Choroid plexus epithelial cell (primary cell): Measurements from ENCODE around the gene ITGA8.
A peak's percentile ranks its signal among the peaks of the same experiment; 100 is the strongest.

Source experiments
- DNase-seq: peaks from one replicate; pipeline ENCODE4 v3.0.0-alpha.2; 2010; ENCODE audit warnings: low read depth
- H3K4me3 ChIP-seq: 2 replicates; pipeline ENCODE4 v1.5.1; 2011; ENCODE audit warnings: low read depth, mild to moderate bottlenecking, control low read depth, low read length, moderate library complexity
- TF ChIP-seq, protein P1 (sequence below): conservative IDR thresholded peaks from 2 replicates; pipeline ENCODE4 v1.5.1; 2011; ENCODE audit warnings: low read depth, mild to moderate bottlenecking, control low read depth, inconsistent platforms, low read length, moderate library complexity

ITGA8 gene

DNA sequence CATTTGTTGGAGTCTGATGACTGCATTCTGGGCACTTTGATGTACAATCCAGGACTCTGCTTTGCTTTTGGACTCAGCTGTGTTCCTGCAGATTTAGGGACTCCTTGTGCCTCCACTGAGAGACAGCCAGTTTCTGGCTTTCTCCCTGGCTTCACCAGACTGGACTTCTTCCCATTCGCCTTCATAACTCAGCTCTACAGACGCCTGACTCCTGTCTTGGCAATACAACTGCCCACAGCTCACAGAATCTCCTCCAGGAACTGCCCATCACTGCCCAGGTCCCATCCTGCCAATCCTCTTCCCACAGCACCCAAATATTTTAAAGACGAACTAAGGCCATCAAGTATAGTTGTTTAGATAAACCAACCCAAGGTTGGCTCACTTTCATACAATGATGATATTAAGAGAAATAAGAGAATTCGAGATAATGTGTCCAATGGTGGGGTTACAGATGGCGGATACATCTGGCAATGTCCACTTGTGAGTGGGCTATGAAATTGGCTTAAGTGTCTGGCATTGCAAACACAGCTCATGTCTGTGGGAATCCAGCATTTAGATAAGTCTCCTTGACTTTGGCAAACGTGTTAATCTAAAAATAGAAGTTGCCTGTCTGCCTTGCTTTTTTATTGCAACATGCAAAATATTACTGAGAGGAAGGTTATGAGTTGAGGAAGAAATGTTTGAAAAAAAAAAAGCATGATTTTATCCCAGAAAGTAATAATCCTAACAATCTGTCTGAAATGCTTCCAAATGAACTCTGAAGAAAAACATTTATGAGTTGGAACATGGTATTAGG lies 95.1 kb downstream of the ITGA8 start:
- H3K4me3 ChIP-seq = no peak overlapping the region
- TF ChIP-seq, protein P1, sequence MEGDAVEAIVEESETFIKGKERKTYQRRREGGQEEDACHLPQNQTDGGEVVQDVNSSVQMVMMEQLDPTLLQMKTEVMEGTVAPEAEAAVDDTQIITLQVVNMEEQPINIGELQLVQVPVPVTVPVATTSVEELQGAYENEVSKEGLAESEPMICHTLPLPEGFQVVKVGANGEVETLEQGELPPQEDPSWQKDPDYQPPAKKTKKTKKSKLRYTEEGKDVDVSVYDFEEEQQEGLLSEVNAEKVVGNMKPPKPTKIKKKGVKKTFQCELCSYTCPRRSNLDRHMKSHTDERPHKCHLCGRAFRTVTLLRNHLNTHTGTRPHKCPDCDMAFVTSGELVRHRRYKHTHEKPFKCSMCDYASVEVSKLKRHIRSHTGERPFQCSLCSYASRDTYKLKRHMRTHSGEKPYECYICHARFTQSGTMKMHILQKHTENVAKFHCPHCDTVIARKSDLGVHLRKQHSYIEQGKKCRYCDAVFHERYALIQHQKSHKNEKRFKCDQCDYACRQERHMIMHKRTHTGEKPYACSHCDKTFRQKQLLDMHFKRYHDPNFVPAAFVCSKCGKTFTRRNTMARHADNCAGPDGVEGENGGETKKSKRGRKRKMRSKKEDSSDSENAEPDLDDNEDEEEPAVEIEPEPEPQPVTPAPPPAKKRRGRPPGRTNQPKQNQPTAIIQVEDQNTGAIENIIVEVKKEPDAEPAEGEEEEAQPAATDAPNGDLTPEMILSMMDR = no peak
- peak; percentile 81 for DNase-seq

DNA sequence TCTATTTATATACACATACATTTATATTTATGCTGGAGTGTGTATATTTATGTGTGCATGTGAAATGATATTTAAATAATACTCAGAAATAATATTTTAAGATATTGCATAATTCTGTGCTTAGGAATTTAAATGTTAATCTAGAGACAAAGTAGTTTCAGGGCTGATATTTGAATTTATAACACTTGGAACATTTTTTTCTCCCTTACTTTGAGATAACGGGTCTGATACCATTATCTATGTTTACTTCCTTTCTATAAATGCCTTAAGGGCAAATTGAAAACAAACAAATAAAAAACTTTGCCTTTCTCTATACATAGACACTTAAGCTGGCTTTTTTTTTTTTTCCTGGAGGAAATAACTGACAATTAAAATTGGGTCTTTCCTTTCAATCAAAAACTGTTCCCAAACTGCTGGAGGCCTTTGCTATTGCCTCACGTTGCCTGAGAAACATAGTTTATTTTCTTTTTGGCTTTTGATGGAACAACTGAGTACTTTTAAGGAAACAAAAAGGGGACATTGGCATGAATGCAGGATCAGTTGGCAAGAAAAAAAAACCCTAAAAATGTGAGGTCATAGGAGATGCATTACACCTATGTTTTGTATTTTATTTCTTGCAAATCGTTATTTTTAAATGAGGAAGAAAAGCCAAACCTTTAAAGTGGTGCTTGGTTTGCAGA lies 98.7 kb downstream of the ITGA8 start:
- DNase-seq = no peak
- no peak overlapping the region for H3K4me3 ChIP-seq
- TF ChIP-seq, protein P1 = no peak

DNA sequence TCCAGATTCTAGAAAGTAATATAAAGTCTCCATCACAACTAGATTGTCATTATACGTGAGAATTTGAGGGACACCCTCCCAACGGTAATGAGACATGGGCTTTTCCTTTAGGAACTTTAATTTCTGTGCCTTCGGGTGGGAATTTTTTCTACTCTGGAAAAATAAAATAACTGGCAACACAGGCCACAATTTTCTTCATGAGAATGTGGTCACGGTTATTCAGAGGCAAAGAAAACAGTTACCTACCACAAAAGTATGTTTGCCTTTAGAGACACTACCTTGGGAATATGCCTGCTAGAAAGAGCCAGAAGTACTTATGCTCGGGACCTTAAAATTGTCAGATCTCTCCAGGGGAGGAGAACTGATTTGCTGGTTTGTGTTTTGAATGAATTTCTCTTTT lies 99.4 kb downstream of the ITGA8 start:
- TF ChIP-seq, protein P1 = no peak
- no peak for DNase-seq
- H3K4me3 ChIP-seq = no peak overlapping the region

DNA sequence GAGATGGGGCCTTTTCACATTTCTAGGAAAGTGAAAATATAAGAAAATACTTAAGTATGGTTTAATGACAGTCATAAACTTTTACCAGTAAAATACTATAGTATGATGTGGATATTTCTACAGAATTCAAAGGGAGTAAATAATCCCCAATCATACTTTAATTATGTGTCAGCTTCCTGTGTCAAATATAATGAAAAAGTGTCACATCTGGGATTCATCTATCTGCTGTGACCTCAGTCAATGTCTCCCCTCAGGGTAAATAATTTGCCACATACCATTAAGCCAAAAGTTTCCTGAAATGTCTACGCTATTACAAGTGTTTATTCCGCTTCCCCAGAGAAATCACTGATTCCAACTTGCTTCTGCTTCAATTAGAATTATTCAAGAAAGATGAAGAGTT lies 110.5 kb downstream of the ITGA8 start:
- TF ChIP-seq, protein P1 = no peak
- no peak for DNase-seq

DNA sequence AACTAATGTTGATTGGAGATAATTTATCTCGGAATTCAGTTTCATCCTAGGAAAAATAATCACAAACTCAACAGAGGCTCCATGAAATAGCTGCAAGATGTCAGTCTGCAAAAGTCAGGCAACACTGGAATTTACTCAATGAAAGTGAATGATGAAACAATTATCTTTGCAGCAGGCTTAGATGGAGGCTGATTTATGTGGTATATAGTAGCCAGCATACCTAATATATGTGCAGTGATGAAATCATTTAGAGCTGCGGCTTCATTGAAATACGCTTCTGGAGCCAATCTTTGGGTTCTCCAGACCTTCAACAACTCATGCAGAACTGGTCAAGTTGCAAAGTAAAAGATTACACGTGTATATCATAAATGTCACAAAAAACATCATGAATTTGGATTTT lies 113.3 kb downstream of the ITGA8 start:
- TF ChIP-seq, protein P1 = no peak

More for the DNA sequence above, 110.5 kb downstream of the ITGA8 start:
- H3K4me3 ChIP-seq = no peak overlapping the region

DNA sequence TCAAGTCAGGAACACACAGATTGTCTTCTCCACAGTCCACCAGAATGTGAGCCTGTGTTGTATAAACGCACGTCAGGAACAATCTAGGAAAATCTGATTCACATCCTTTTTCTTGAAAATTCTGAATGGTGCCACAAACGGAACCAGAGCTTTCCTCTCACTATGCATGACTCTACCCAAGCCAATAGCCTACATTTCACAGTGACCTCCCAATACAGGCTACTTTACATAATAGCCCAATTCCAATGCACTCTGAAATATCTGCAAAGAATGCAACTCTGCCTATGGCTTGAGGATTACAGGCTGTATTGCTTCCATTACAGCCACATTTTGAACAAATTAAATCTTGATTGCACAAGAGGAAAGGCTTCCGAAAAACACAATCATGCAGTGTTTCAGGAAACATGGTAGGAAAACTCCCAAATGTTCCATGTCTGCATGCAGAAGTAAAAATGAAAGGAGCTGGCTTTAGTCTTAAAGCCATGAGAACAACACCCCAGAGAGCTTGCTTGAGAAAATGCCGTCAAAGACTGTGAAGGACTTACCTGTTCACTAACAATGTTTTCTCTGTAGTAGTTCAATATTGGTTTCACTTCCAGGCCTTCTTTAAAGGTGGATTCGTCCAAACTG lies 113.9 kb downstream of the ITGA8 start:
- TF ChIP-seq, protein P1 = no peak

More for the DNA sequence above, 113.3 kb downstream of the ITGA8 start:
- DNase-seq = no peak
- no peak overlapping the region for H3K4me3 ChIP-seq

More for the DNA sequence above, 113.9 kb downstream of the ITGA8 start:
- H3K4me3 ChIP-seq = no peak overlapping the region
- DNase-seq = no peak
